HG02798 (cell line): ENCODE results near the gene KLF1.
"Not testable (repeated sequence)": the region's sequence is repeated elsewhere in the genome, so short reads cannot be mapped to it uniquely, and the experiment has no call there.

Experiments used
- ATAC-seq: cut with Tn5 transposase; IDR thresholded peaks from one replicate; pipeline ENCODE4 v1.9.1; 2021; ENCODE audit warnings: mild to moderate bottlenecking; ENCODE audit not compliant: unreplicated experiment, poor library complexity

The KLF1 gene

DNA sequence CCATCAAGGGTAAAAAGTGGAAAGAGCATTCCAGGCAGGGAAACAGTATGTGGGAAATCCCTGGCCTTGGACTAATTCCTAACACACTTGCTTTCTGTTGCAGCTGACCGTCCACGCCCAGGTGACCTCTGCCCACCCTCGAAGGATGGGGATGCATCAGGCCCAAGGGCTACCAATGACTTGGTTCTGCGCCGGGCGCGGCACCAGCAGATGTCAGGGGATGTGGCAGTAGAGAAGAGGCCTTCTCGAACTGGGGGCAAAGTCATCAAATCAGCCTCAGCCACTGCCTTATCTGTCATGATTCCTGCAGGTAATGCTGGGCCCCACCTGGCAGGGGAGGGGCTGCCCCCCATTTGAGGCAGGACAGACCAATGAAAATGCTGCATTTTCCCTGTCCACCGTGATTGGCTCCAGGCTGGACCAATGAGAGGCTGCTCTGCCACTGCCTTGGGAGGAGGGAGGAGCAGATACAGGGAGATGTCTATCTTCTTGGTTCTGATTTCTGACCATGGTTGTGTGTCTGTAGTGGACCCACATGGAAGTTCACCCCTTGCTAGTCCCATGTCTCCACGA, 18.4 kb downstream of the KLF1 start:
- ATAC-seq: no peak

- peak; percentile 58 for ATAC-seq
Observed at GRCh38 chr19:12867120-12868099, 19.6 kb downstream of the KLF1 start.

- no peak for ATAC-seq
Observed at GRCh38 chr19:12866416-12867119, 20.4 kb downstream of the KLF1 start.

DNA sequence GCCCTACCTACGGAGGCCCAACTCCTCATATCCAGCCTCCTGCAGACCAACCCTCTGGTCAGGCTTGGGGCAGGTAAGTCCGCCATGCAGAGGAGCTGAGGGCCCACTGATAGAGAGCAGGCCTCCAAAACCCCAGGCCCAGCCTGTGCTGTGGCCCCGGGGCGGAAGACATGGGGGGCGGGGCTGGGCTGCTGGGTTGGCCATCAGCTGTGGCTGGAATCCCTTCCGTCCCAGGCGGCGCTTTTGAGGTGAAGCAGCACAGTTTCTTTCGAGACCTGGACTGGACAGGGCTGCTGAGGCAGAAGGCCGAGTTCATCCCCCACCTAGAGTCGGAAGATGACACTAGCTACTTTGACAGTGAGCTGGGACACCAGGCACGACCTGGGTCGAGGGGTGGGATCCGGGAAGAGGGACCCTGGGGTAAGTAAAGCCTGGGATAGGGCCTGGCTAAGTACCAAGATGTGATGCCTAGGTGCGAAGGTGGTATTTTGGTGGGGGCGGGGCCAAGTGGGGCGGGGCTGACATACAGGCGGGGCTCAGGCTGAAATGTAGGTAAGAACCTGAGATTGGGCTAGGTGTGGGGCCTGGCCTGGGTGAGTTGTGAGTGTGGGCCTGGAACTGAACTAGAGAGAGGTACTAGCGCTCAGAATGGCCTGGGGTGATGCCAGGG, 21.1 kb downstream of the KLF1 start:
- ATAC-seq: no peak

DNA sequence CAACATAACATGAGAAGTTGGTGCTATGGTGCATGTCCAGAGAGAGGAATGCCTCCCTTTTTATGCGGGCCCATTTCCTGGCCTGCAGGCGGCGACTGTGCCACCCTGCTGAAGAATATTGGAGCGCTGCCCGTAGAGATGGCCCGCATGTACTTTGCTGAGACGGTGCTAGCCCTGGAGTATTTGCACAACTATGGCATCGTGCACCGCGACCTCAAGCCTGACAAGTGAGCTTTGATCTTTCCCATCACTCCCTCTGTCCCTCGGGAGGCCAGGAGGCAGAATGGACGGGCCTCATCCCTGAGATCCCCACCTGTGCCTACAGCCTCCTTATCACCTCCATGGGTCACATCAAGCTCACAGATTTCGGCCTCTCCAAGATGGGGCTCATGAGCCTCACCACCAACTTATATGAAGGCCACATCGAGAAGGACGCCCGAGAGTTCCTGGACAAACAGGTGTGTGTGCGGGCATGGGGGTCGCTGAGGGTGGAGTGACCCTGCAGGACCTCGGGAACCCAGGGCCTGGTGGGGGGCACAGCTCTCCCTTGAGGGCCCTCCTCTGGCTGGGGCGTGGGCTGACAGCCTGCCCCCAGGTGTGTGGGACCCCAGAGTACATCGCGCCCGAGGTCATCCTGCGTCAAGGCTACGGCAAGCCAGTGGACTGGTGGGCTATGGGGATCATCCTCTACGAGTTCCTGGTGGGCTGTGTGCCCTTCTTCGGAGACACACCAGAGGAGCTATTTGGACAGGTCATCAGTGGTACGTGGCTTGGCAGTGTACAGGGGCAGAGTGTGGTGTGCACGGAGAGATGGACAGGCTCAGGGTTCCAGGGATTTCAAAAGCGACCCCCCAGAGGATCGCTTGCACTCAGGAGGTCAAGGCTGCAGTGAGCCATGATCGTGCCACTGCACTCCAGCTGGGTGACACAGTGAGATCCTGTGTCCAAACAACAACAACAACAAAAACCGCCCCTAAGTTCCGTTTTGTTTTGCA, 22.0 kb downstream of the KLF1 start:
- ATAC-seq: no peak

GRCh38 chr19:12864143-12864542, 22.9 kb downstream of the KLF1 start:
- no peak for ATAC-seq

- ATAC-seq: no peak
Observed at GRCh38 chr19:12859546-12859945, 27.5 kb downstream of the KLF1 start.

DNA sequence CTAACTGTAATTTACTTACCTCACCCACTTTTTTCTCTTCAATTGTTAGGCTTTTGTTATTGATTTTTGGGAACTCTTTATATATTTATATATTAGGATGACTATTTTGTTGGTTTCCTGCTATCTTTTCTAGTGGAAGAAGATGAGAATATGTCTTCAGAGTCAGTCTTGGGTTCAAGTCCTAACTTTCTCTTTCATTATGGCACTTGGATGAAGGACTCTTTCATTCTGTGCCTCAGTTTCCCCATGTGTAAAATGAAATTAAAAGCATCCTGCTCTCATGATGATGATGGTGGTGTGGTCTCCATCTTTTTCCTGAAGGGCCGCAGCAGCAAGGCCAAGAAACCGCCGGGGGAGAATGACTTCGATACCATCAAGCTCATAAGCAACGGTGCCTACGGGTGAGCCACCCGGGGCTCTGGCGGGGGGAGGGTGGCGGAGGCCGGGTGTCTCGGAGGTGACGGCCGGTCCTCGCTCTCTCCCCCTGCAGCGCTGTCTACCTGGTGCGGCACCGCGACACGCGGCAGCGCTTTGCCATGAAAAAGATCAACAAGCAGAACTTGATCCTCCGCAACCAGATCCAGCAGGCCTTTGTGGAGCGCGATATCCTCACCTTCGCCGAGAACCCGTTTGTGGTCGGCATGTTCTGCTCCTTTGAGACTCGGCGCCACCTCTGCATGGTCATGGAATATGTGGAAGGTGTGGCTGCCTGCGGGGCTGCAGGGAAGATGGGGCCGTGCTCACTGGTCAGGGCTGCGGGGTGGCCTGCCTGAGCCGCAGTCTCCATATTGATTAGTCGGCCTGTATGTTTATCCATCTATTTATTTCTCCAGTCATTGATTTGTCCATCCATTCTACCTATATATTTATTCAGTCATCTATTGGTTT, 28.7 kb downstream of the KLF1 start:
- no peak for ATAC-seq

- ATAC-seq: no peak
Observed at GRCh38 chr19:12856653-12857052, 30.3 kb downstream of the KLF1 start.

DNA sequence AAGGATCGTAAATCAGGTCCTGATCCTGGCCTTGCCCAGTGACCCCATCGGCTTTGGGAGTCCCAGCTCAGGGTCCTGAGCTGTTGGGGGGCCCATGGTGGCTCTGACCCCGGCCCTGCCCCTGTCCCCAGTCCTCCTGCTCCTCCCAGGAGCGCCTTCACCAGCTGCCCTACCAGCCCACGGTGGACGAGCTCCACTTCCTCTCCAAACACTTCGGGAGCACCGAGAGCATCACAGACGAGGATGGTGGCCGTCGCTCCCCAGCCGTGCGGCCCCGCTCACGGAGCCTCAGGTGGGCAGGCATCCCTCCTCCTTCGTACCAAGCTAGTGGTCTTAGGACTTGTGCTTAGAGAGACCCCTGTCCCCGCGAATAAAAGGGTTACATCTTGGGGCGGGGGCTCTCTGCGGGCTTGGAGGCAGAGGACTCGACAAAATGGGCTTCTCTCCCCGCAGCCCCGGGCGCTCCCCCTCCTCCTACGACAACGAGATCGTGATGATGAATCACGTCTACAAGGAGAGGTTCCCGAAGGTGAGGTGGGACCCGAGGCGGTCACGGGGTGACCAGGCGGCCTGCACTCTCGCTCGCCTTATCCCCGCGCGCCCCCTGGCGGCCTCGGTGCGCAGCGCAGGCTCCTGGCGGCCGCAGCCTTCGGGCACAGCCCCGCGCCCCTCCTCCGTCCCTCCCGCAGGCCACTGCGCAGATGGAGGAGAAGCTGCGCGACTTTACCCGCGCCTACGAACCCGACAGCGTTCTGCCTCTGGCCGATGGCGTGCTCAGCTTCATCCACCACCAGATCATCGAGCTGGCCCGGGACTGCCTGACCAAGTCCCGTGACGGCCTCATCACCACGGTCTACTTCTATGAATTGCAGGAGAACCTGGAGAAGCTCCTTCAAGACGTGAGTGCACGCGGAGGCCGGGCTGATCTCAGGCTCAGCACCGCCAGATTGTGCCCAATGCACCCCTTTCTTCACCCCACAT, 39.6 kb downstream of the KLF1 start:
- peak; percentile 74 for ATAC-seq

DNA sequence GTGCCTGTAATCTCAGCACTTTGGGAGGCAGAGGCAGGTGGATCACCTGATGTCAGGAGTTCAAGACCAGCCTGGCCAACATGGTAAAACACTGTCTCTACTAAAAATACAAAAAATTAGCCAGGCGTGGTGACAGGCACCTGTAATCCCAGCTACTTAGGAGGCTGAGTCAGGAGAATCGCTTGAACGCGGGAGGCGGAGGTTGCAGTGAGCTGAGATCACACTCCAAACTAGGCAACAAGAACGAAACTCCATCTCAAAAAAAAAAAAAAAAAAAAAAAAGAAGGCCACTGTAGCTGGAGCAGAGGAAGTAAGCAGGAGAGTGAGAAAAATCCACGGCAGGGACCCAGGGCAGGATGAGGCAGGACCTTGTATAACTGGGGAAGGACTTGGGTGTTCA, 40.4 kb downstream of the KLF1 start:
- ATAC-seq: not testable (repeated sequence)

GRCh38 chr19:12843999-12844732, 42.8 kb downstream of the KLF1 start:
- no peak for ATAC-seq

DNA sequence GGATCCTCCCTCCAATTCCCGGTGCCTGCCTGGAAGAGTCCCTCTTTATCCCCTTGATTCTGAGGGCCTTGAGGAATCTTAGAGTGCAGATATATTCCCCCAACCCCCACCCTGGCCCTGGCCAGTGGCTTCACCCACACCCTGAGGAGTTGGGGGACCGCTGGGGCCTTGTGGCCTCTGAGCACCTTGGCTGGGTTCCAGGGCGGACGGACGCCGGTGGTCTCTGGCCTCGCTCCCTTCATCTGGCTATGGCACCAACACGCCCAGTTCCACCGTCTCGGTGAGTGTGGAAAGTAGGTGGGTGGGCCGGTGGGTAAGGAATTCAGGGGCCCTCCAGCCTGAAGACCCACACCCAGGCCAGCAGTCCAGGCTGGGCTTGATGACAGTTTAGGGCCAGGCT, 43.7 kb downstream of the KLF1 start:
- no peak for ATAC-seq

DNA sequence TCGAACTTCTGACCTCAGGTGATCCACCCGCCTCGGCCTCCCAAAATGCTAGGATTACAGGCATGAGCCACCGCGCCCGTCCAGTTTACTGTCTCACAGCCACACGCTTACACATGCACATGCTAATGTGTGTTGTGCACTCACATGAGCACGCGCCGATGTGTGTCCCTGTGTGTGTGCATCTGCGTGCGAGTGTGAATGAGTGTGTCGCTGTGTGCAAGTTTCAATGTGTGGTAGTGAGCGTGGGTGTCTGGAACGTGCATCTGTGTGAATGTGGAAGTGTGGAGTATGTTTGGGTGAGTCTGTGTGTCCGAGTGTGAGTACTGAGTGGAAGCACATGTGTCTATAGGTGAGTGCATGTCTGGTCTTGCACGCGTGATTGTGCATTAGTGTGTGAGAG, 44.5 kb downstream of the KLF1 start:
- no peak for ATAC-seq

DNA sequence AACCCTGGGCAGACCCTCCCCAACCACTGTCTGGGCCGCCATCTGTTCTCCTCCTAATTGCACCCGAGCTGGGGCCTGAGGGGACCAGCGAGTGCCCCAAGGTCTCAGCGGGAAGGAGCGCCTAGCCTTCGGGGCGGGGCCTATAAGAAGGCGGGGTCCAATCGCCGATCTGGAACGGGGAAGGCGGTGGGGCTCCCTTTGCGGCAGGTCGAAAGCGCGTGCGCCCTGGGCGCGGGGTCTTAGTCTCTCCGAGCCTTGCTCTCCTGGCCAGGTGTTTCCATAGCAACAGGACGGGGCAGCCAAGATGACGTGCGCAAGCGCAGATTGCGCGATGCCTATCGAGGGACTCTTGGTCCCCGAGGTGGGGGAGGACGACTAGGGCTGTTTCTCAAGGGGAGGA, 45.9 kb downstream of the KLF1 start:
- no peak for ATAC-seq
